GM03348 (cell line): ENCODE results near the gene RPS19.

ENCODE experiments used
- DNase-seq: peaks from one replicate; pipeline ENCODE4 v3.0.0; 2012; ENCODE audit warnings: low spot score

Gene RPS19

GRCh38 chr19:41859618-41860418, at the start of gene RPS19:
TSS of gene RPS19 (plus strand) at chr19:41860255. CDS start at chr19:41860775, 520 bp downstream.
- DNase-seq: peak; percentile 97

GRCh38 chr19:41810301-41810700, 49.8 kb upstream of the RPS19 start:
- DNase-seq: no peak

- DNase-seq: no peak
These were observed 49.0 kb upstream of the RPS19 start for GRCh38 chr19:41811036-41811435.

GRCh38 chr19:41811981-41812380, 48.1 kb upstream of the RPS19 start:
- no peak for DNase-seq

GRCh38 chr19:41813911-41814310, 46.1 kb upstream of the RPS19 start:
- DNase-seq: no peak

GRCh38 chr19:41815301-41815700, 44.8 kb upstream of the RPS19 start:
- no peak for DNase-seq

GRCh38 chr19:41816761-41817160, 43.3 kb upstream of the RPS19 start:
- no peak for DNase-seq

- peak; percentile 55 for DNase-seq
These were observed 38.9 kb upstream of the RPS19 start for GRCh38 chr19:41821003-41821735.

- DNase-seq: no peak
These were observed 21.9 kb upstream of the RPS19 start for GRCh38 chr19:41837981-41838708.

- DNase-seq: no peak
These were observed 20.8 kb upstream of the RPS19 start for GRCh38 chr19:41839211-41839610.

- DNase-seq: no peak
These were observed 16.7 kb upstream of the RPS19 start for GRCh38 chr19:41843371-41843770.

- DNase-seq: peak; percentile 6
These were observed 15.5 kb upstream of the RPS19 start, which contains the start of gene LYPD4 for GRCh38 chr19:41844601-41845000. TSS of gene LYPD4 (minus strand) at chr19:41844683. CDS start at chr19:41839285, 5,398 bp downstream.

GRCh38 chr19:41845001-41845050, 15.2 kb upstream of the RPS19 start, which contains the start of gene DMRTC2:
TSS of gene DMRTC2 (plus strand) at chr19:41845042. CDS start at chr19:41847429, 2,387 bp downstream.
- DNase-seq: no peak

GRCh38 chr19:41845051-41845590, 14.9 kb upstream of the RPS19 start:
- peak; percentile 2 for DNase-seq

- DNase-seq: peak; percentile 4
These were observed 12.5 kb upstream of the RPS19 start for GRCh38 chr19:41847351-41848105.

GRCh38 chr19:41848666-41849065, 11.4 kb upstream of the RPS19 start:
- no peak for DNase-seq

- DNase-seq: no peak
These were observed 11.0 kb upstream of the RPS19 start for GRCh38 chr19:41849067-41849466.

- DNase-seq: no peak
These were observed 9.7 kb upstream of the RPS19 start for GRCh38 chr19:41850381-41850780.

GRCh38 chr19:41851456-41851855, 8.6 kb upstream of the RPS19 start:
- no peak for DNase-seq

- no peak for DNase-seq
These were observed 6.7 kb upstream of the RPS19 start for GRCh38 chr19:41853344-41853743.

- no peak for DNase-seq
These were observed 6.3 kb upstream of the RPS19 start for GRCh38 chr19:41853768-41854167.

- DNase-seq: no peak
These were observed 840 bp upstream of the RPS19 start for GRCh38 chr19:41859213-41859617.
